Fibroblast of pulmonary artery (primary cell): ENCODE results near the gene GYS1.

Experiments
- DNase-seq: peaks from one replicate; pipeline ENCODE4 v3.0.0-alpha.2; 2010; ENCODE audit warnings: low read depth
- H3K4me3 ChIP-seq: replicated peaks from 2 replicates; pipeline ENCODE4 v1.5.1; 2011; ENCODE audit warnings: low read depth, mild to moderate bottlenecking, control low read depth, low read length, moderate library complexity
- CTCF ChIP-seq: IDR thresholded peaks from 2 replicates; pipeline ENCODE4 v1.5.1; 2011; ENCODE audit warnings: mild to moderate bottlenecking, control low read depth, low read length, inconsistent platforms; ENCODE audit errors: missing control alignments

Gene GYS1

DNA sequence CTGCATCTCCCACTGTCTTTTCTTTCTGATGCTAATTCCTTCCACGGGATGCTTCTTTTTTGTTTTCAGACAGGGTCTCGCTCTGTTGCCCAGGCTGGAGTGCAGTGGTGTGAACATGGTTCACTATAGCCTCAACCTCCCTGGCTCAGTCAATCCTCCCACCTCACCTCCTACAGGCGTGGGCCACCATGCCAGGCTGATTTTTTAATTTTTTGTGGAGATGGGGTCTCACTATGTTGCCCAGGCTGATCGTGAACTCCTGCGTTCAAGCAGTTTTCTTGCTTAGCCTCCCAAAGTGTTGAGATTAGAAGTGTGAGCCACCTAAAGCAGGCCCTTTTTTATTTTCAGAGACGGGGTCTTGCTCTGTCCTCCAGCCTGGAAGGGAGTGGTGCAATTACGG is 4.8 kb downstream of the GYS1 start:
- no peak for TF ChIP-seq CTCF
- H3K4me3 ChIP-seq, result no peak overlapping the region
- DNase-seq, result no peak

GRCh38 chr19:48987323-48987722 is 5.8 kb downstream of the GYS1 start:
- TF ChIP-seq CTCF, result no peak

GRCh38 chr19:48986211-48986610 is 6.9 kb downstream of the GYS1 start:
- TF ChIP-seq CTCF, result no peak
- no peak for DNase-seq
- no peak overlapping the region for H3K4me3 ChIP-seq

More at GRCh38 chr19:48987323-48987722, 5.8 kb downstream of the GYS1 start:
- DNase-seq, result no peak
- no peak overlapping the region for H3K4me3 ChIP-seq

GRCh38 chr19:48985711-48986110 is 7.4 kb downstream of the GYS1 start:
- no peak overlapping the region for H3K4me3 ChIP-seq
- TF ChIP-seq CTCF, result no peak
- DNase-seq, result no peak

DNA sequence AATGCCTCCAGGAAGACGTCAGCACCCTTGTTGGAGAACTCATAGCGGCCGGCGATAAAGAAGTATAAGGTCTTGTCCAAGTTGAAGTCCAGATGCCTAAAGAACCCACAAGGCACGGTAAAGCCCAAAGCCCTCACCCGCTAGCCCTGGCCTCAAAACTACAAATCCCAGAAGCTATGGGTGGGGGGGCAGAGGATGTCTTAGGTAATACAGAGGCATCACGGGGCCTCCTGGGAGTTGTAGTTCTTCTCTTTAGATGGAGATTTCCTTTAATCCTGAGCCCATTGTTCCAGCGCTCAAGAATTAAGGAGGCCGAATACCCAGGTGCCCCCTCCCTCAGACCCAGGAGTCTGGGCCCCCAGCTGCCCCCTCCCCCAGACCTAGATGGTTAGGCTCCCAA is 10.8 kb downstream of the GYS1 start:
- TF ChIP-seq CTCF, result no peak
- no peak for DNase-seq
- H3K4me3 ChIP-seq, result no peak overlapping the region

GRCh38 chr19:48977061-48977460 is 16.0 kb downstream of the GYS1 start:
- TF ChIP-seq CTCF, result no peak
- DNase-seq, result no peak
- no peak overlapping the region for H3K4me3 ChIP-seq

DNA sequence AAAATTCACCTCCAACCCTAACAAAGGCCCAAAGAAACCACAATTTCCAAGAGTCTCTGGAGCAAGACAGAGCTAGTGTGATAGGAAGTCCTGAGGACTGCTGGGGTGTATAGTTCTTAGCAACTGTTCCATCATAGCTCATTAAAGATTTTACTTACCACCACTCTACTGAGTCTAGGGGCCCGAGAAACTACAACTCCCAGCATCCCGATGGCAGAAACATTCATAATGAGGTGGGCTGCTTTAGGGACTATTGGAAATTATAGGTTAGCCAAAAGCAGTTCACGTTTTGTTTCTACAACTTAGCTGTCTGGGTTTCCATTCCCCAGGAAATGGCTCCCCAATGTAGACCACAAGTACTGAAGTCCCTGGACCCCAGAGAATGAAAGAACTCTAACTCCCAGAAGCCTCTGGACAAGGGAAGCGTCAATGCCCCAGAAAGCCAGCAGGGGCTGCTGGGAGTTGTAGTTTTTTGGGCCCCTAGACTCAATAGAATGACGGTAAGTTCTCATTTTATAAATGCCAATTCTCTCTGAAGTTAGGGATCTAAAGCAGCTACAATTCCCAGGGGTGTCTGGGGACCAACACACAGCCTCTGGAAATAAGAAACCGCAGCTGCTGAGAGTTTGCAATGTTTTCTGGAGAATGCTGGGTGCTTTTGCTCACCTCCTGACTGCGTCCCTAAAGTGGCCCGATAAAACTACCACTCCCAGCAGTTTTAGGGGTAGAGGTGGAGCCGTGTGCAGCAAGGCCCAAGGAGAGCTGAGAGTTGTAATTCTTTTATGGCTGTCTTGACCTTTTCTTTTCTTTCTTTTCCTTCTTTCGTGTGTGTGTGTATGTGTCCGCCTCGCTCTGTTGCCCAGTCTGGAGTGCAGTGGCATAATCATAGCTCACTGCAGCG is 16.9 kb downstream of the GYS1 start:
- no peak for DNase-seq

More for the DNA sequence above, 16.9 kb downstream of the GYS1 start:
- no peak for TF ChIP-seq CTCF
- no peak overlapping the region for H3K4me3 ChIP-seq
